Epithelial cell of proximal tubule (primary cell): ENCODE data around the gene MRM3. TPM values are rescaled to one million over a fixed set of nuclear protein-coding genes. Genes with fewer than 3 reads are reported as not detected.
"Not testable (repeated sequence)": the region's sequence is repeated elsewhere in the genome, so short reads cannot be mapped to it uniquely, and the experiment has no call there.

ENCODE experiments used
- DNase-seq: peaks from one replicate; pipeline ENCODE4 v3.0.0-alpha.2; 2011; ENCODE audit warnings: low read depth
- H3K4me3 ChIP-seq: 2 replicates; pipeline ENCODE4 v1.5.1; 2011; ENCODE audit warnings: low read depth, mild to moderate bottlenecking, low read length
- CTCF ChIP-seq: conservative IDR thresholded peaks from 2 replicates; pipeline ENCODE4 v1.5.1; 2012; ENCODE audit warnings: low read depth, mild to moderate bottlenecking, low read length
- total RNA-seq: library from RNA; depleted of rRNA; stranded (reverse); fragments of >200 nt; gene quantifications from 2 replicates; pipeline ENCODE4 v1.2.3, GENCODE V29; 2015

The MRM3 gene
- total RNA-seq, 1 donor from 2014 or later, result 18.5 TPM

DNA sequence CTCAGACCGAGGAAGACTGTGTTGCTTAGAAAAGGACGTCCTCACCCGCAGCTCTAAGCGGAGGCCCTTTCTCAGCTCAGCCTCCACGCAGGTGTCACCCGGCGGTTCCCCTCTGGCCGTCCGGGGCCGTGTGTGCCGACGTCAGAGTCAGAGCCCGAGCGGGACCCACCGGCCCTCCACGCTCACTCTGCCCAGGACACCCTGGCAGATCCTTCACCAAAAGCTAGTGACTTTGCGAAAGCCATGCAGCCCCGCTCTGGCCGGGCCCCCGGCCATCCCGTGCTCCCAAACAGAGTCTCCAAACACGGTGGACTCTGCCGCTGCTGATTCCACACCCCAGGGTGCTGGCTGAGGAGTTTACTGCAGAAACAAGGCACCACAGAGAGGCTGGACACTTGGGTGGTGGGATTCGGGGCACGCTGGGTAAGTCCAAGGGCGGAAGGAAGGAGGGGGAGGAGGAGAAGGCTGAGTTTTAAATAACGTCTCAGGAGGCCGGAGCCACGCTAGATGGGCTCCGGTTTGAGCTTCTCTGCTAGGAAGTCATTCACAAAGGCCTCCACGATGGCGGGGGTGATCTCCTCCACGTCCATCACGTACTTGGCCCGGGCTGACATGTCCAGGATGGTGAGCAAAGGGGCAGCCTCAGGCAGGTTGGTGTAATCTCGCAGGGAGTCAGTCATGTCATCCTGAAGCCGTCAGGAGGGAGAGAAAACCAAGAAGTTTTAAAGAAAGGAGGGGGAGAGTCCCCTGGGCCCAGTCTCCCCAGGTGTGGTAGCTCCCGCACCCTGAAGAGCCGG, 18.5 kb downstream of the MRM3 start:
- no peak for TF ChIP-seq CTCF
- H3K4me3 ChIP-seq, result no peak overlapping the region
- no peak for DNase-seq

- TF ChIP-seq CTCF, result no peak
- H3K4me3 ChIP-seq, result no peak overlapping the region
- no peak for DNase-seq
These were observed 19.5 kb downstream of the MRM3 start for GRCh38 chr17:801660-802059.

- TF ChIP-seq CTCF, result no peak
- DNase-seq, result no peak
- no peak overlapping the region for H3K4me3 ChIP-seq
These were observed 20.3 kb downstream of the MRM3 start for GRCh38 chr17:802481-802880.

DNA sequence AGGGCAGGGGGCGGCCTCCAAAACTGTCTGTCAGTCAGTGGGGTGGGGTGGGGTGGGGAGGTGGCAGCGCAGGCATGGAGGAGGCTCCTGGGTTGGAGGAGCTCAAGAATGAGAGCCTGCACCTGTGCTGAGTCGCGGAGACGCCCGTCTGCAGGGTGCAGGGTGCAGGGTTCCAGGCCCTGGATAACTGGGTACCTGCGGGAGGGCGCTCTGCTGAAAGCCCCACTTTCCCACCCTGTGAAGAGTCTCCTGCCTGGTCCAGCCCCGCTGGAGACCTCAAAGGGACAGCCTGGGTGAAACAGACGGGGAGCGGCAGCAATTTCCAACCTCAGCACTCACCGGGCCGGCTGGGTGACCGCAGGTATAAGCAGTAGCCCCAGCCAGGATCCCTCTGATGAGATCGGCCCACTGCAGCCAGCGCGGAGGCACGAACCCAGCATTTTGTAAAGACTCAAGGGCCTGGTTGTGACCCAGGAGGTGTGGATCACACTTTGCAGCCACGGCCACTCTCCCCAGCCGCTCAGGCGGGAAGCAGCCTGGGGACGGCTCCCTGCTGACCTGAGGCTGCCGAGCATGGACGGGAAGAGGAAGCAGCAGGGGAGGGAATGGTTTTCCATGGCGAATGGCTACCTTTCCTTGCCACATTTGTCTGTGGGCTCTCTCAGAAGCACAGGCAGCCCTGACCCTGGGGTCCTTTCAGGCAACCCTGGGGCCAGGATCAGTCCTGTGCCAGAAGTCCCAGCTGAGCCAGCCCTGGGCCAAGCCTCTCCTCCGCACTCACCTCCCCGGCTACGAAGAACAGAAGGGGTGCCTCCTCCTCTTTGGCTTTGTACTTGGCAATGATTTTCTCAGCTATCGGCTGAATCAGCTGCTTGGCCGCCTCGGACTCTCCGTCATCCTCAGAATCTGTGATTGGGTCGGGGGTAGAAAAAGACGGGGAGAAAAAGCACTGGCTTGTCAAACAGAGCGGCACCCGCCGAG, 21.0 kb downstream of the MRM3 start:
- DNase-seq, result no peak
- TF ChIP-seq CTCF, result no peak
- no peak overlapping the region for H3K4me3 ChIP-seq

DNA sequence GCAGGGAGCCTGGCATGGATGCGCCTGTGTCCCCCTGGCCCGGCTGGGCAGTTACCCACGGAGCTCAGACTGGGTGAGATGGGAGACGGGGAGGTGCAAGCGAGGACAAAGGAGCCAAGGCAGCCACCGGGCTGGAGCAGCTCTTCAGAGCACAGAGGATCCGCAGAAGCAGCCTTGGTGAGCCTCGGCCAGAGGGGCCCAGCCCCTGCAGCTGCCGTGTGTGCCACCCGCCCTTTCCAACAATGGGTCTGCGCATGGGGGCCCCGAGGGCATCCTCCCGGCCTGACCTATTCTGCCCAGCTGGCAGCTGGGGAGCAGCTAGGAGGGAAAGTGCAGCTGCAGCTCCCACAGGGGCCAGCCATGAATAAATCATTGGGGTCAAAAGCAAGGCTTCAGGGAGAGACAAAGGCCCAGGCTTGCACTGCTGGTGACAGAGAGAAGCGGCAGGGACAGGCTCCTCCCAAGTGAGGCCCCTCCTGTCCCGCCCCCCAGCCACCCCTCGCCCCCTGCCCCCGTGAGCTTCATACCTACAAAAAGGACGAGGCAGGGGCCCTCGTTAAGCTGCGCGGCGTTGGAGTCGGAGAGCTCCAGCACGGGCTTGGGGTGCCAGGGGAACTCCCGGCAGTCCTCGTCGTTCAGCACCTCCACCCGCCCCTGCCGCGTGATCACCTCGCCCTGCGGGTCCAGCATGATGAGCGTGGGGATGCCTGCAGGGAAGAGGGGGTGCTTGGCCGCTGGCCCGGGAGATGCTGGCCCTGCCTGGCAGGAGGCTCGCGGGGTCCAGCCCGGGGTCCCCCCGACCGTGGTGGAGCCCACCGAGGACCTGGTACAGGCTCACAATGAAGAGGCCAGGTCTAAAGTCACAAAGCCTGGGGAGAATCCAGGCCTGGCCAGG, 22.6 kb downstream of the MRM3 start:
- no peak for DNase-seq
- H3K4me3 ChIP-seq, result no peak overlapping the region
- no peak for TF ChIP-seq CTCF

DNA sequence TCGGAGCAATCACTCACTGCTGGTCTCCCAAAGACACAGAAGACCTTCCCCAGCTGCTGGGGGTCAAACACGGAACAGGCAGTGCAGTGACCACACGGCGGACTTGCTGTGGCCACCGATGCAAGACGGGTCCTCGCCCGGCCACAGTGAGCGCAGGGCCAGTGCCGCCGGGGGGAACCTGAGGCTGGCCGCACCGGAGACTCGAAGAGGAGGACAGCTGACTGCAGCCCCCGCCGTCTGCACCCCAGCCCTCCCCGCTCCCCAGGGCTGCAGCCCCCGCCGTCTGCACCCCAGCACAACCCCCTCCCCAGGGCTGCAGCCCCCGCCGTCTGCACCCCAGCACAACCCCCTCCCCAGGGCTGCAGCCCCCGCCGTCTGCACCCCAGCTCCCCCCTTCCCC, 23.7 kb downstream of the MRM3 start:
- not testable (repeated sequence) for DNase-seq, H3K4me3 ChIP-seq
